ENCODE measurements around the gene MOB1B.
"Not testable (repeated sequence)": the region's sequence is repeated elsewhere in the genome, so short reads cannot be mapped to it uniquely, and the experiment has no call there.

MOB1B gene

GRCh38 chr4:71009890-71010588 lies 107.9 kb downstream of the MOB1B start:
- DNase-seq: no peak

GRCh38 chr4:71011451-71011850 lies 109.3 kb downstream of the MOB1B start:
- no peak for DNase-seq

GRCh38 chr4:71017391-71017790 lies 115.2 kb downstream of the MOB1B start:
- DNase-seq: not testable (repeated sequence)

GRCh38 chr4:71020611-71021010 lies 118.4 kb downstream of the MOB1B start:
- DNase-seq: no peak

- no peak for DNase-seq
These were observed 123.5 kb downstream of the MOB1B start for GRCh38 chr4:71025654-71026053.

GRCh38 chr4:71026086-71026485 lies 123.9 kb downstream of the MOB1B start:
- no peak for DNase-seq

- DNase-seq: no peak
These were observed 125.4 kb downstream of the MOB1B start for GRCh38 chr4:71027611-71028010.

- no peak for DNase-seq
These were observed 127.3 kb downstream of the MOB1B start for GRCh38 chr4:71029504-71029903.

- not testable (repeated sequence) for DNase-seq
These were observed 129.9 kb downstream of the MOB1B start for GRCh38 chr4:71032106-71032505.
